ENCODE data around the gene HHATL.

HHATL gene

GRCh38 chr3:42662813-42663535 lies 39.6 kb downstream of the HHATL start:
- no peak for DNase-seq

- no peak for DNase-seq
Measured at GRCh38 chr3:42662037-42662812, 40.4 kb downstream of the HHATL start.

DNA sequence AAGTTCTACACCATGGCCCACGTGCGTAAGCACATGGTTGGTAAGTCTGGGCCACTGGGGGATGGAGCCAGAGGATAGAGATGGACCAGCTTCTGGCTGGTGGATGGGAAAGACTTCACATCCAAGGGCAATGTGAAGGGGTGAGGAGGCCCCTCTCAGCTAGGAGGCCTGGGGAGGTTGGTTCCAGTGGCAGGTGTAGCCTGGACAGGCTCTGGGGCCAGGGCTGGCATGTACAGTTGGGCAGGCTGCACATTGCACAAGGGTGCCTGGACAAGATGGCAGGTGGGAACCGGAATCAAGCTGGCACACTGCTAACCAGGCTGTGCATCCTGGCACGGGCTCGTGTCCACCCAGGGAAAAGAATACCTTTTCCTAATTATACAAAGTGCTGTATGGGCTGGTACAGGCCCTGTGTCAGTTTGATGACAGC lies 41.0 kb downstream of the HHATL start:
- no peak for DNase-seq

DNA sequence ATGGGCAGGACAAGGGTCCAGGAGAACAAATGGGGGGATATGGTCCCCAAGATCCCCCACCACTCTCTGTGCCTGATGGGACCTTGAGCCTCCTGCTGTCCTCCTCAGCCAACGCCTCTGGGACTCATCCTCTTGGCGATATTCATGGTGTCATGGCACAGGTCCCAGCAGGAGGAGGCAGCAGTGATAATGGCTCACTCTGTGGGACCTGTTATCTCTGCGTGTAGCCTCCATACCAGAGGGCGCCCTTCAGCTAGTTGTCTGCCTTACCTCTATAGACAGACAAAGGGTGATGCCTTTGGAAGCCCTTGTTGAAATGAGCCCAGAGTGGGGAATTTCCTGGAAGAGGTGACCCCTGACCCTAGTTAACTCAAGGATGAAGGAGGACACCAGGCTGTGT lies 41.7 kb downstream of the HHATL start:
- DNase-seq: peak; percentile 13

- DNase-seq: no peak
Measured at GRCh38 chr3:42660131-42660715, 42.4 kb downstream of the HHATL start.

DNA sequence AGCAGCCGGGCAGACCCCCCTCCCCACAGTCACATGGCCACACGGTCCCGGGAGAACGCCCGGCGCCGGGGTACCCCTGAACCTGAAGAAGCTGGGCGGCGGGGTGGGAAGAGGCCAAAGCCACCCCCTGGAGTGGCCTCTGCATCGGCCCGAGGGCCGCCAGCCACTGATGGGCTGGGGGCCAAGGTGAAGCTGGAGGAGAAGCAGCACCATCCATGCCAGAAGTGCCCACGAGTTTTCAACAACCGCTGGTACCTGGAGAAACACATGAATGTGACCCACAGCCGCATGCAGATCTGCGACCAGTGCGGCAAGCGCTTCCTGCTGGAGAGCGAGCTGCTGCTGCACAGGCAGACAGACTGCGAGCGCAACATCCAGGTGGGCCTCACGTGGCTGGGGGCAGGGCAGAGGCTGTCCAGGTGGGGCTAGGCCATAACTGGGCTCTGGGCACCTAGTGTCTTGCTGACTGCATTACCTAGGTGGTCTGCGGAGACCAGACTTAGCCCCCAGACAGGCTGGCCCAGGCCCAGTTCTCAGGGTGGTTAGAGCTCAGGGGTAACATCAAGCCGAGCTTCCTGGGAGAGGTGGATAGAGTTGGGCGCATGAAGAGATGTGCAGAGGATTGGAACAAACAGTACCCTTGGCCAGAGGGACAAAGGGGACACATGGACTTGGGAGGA lies 43.0 kb downstream of the HHATL start:
- no peak for DNase-seq

GRCh38 chr3:42658771-42659390 lies 43.7 kb downstream of the HHATL start:
- DNase-seq: no peak

GRCh38 chr3:42658091-42658770 lies 44.4 kb downstream of the HHATL start:
- no peak for DNase-seq

DNA sequence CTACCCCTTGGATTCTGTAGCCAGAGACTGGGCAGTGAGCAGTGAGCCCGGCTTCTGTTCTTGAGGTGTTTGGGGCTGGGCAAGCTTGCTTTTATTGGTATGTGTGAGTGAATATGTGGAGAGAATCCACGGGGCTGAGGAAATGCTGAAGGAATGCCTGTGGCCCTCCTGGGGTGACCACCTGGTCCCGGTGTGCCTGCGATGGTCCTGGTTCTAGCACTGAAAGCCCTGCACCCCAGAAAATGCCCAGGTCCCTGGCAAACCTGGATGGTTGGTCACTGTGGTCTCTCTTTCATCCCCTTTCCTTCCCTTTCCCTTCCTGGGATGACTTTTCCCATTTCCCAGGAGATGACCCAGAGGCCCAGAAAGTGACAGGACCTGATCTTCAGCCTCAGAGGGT lies 44.9 kb downstream of the HHATL start:
- no peak for DNase-seq

DNA sequence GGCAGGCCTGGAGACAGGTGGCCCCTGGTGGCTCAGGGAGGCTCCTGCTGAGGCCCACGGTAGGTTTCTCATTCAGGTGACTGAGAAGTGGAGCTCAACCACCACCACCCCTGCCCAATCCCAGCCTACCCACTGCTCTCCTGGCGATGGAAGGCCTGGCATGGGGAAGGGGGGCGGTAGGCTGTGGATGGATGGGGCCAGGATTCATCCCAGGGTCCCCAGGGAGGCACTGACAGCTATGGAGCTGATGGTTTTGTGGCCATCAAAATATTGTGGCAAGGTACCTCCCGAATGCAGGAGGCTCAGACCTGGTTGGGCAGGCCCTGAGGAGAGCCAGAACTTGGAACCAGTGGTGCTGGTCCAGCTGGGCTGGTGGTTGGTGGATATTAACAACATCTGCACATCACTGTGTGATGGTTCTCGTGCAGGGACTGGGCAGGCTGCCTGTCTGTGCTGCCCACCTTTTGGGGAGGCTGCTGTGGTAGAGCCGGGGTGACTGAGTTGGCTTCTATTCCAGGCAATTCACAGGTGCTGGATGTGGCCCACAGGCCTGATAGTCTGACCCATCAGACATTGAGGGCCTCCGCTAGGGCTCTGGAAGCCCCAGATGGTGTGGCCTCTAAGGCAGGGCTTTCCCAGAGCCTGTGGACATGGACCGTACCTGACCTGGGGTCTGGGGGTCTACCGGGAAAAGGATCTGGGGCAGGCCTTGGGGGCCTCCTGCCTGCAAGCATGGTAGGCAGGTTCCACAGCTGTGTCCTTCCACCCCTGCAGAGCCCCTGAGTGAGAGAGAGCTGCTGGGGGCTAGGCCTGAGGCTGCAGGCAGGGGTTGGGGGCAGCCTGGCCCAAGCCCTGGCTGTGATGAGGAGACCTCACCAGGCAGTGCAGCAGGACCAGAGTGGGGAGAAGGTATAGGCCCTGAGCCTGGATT lies 45.7 kb downstream of the HHATL start:
- DNase-seq: no peak

DNA sequence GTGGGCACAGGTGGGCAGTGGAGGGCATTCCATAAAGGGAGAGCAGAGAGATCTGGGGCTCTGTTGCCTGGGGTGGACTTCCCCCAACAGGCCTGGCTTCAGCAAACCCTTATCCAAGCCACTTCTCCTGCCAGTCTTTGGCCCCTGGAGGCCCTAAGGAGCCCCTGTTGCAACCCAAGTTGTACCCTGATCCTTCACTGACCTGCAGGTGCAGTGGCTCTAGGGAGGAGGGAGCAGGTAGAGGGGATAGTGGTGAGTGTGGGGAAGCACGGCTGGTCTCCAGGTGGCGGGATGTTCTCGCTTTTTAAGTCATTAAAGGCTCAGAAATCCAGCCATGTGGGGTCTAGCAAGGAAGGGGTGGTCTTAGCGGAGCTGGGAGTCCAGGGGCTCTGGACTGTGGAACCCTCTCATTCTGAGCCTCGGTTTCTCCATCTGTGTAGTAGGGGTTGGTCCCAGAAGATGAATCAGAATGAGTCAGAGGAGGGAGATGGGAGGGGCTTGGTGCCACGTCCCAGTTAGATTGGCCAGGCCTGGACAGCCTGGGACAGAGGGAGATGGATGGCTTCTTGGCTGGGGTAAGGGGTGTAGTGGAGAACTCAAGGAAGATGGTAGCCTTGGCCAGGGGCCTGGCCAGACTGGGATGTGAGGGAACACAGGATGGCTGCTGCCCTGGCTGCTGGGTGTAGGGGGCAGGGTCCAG lies 46.5 kb downstream of the HHATL start:
- DNase-seq: peak; percentile 52

DNA sequence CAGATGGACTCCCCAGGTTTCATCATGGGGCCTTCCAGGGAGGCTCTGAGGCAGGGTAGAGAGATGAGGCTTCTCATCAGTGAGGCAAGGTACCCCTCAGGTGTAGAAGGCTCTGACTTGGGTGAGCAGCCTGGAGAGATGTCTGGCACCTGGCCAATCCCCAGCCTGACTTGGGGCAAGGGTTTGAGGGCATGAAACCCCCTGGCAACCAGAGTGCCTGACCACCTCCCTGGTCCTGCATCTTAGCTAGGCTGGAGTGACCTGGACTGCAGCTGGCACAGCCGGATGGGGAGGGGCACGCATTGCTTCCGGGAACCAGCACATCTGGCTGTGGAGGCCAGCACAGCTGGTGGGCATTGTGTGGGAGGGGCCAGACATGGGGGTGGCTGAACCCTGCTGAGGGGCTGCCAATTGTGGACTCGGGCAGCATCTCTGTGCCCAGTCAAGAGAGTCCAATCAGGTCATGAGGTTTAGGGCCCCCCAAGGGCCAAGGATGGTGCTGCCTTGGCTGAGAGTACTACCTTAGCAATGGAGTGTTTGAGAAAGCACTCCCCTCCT lies 47.2 kb downstream of the HHATL start:
- no peak for DNase-seq

DNA sequence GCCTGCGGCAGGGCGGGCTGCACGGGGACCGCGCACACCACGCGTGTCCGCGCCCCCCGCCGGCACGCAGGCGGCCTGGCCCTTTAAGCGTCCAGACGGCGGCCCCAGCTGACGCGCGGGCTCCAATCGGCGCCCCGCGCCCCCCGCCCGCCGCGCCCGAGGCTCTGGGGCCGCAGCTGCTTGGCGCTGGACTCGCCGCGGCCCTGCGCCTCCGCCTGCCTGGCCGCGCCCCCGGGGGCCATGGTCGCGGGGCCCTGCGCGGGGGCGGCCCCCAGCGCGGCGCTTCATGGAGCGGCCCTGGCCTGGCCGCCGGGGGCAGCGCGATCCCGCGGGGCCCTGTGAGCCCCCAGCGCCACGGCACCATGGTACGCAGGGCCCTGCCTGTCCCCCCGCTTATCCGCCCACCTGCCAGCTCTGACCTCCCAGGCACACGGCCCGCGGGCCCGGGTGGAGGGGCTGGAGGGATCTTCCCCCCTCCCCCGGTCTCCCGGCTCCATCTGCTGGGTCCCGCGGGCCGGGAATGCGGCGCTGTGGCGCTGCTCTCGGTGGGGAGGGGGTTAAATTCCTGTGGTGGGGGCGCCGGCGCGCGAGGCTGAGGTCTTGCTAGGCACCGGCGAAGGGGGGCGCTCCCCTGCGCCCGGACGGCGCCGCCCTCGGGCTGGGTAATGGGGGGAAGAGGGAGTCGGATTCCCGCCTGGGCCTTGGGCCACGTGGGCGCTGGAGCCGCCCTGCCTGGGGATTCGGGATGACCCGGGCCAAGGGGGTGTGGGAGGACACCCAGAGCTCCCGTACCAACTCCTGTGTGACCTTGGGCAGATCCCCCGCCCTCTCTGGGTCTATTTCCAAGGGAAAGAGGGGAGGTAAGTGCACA lies 48.0 kb downstream of the HHATL start:
- DNase-seq: peak; percentile 76

DNA sequence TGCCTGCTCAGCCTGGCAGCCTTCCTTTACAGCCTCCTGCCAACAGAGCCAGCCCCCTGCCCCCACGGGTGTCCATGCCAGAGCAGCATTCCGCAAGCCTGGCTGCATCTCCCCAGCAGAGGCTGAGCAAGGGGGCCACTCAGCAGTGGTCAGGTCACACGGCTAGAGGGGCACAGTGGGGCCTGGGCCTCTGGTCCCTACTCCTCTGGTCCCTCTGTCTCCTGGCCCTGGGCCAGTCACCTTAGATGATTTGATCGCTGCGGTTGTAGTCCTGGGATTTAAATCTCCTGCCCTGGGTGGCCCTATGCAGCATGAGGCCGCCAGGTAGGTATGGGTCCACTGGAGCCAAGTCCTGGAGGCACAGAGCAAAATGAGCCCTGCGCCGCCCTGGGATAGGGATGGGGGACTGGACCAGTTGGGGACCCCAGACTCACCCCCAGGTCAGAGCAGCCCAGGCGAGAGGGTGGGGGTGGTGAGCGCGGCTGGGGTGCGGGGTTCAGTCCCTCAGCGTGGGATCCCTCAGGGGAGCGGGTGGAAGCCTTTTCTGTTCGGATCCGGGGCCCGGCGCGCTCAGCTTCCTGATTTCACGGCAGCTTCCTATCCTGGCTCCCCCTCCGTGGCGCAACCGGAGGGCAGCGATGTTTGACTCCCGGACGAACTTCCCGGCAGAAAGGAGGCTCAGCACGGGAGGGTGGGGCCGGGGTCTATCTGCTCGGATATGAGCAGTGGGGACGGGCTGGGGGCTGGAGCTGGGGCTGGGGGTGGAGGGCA lies 48.9 kb downstream of the HHATL start, which contains the start of gene ZBTB47:
Gene ZBTB47 (plus strand): TSS at position 138 of the 771 bp plus-strand sequence. CDS start 4,659 bp downstream, outside the sequence.
- DNase-seq: peak; percentile 30

- DNase-seq: no peak
Measured at GRCh38 chr3:42653303-42653559, 49.4 kb downstream of the HHATL start.

GRCh38 chr3:42652611-42653302 lies 49.8 kb downstream of the HHATL start:
- DNase-seq: peak; percentile 76

DNA sequence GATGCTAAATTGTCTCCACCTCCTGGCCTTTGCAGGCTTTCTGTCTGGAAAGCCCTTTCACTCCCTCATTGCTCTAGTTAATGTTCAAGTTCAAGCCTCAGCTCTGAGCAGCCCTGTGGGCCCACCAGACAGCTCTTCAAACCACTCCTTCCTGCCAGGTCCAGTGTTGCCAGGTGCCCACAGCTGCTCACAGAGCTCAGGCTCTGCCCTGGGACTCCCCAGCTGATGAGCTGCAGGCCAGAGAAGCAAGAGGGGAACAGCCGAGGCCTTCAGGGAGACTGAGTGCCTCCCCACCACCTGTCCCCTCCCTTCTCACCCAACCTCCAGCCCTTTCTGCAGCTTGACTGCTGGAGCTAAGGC lies 50.4 kb downstream of the HHATL start:
- DNase-seq: no peak
